ENCODE results near the gene MACROD2.

MACROD2 gene

GRCh38 chr20:15033891-15034290, 1038.6 kb downstream of the MACROD2 start:
- DNase-seq (ENCODE audit: low read depth, low spot score), result no peak

GRCh38 chr20:15036948-15037347, 1041.6 kb downstream of the MACROD2 start:
- no peak for DNase-seq (ENCODE audit: low read depth, low spot score)

DNA sequence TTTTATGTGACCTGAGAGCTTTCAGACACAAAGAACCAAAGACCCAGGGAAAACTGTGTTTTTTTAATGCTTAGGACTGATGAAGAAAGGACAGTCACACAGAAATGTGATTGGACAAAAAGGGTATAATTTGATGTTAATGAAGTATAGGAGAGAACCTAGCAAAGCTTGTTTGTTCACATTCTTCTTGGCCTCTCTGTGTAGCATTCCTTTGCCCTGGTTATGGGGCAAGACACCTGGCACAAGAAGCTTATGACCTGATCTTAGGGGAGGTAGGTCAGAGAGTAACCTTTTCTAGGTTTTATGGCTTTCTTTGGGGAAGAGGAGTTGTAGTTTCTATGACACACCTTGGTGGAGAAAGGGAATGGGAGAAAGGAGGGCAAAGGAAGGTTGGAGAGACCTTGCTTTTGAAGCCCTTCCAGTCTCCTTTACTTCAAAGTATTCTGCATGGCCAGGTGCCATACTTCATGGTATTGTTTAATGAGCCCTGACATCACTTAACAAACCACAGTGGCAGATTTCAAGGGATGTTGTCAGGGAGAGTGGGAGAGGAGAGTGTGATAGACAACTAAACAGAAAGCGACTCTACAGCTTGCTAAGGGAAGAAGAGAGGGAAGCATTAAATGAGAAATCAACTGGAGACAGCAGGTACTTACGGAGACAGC, 1043.9 kb downstream of the MACROD2 start:
- no peak for DNase-seq (ENCODE audit: low read depth, low spot score)

- DNase-seq (ENCODE audit: low read depth, low spot score), result no peak
Measured at GRCh38 chr20:15042723-15043122, 1047.4 kb downstream of the MACROD2 start.

DNA sequence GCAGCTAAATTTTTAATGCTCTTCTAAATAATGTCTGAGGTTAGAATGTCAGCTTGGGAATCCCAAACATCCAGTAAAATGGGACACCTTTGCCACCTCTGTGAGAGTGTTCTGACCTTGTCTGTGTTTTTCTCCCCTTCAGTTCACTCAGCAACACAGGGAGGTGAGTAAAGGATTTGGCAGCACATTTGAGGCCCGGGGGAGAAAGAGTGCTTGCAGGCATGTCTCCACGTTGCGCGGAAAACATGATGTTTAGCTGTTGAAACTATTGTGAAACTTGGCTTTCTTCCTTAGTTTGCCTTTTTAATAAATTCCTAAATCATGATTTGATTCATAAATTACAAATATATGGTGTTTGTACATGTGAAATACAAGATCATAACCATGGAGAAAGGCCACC, 1049.9 kb downstream of the MACROD2 start:
- DNase-seq (ENCODE audit: low read depth, low spot score), result no peak

GRCh38 chr20:15047042-15047441, 1051.7 kb downstream of the MACROD2 start:
- no peak for DNase-seq (ENCODE audit: low read depth, low spot score)

DNA sequence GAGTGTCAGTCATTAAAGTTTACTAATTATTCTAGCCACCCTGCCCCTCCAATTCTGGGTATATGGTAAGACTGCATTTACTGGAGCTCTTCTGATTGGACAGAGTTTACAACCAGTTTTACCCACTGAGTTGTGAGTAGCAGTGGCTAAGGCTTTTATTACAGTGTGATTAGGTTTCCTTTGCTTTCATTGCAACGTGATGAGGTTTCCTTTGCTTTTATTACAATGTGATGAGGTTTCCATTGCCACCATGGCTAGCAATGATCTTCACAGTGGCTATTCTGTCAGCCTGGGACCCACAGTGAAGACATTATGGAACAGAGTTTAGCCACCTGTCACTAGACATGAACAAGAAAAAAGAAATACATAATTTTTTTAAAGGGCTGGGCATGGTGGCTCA, 1052.3 kb downstream of the MACROD2 start:
- DNase-seq (ENCODE audit: low read depth, low spot score), result no peak

DNA sequence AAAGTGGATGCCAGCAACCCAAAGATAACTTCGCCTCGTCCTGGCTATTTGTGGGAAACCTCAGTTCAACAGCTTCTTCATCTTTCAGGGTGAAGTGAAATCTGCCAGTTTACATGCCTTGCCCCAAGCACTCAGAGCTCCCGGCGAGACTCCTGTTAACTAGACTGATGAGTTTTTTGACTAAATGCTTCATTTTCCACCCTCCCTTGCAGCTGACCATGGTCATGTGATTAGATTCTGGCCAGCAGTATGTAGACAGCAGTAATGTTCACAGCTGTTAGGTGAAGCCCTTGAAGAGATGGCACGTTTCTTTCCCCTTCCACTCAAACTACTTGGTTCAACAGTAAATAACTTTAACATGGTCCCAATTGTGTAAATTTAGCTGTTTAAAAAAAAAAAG, 1060.9 kb downstream of the MACROD2 start:
- DNase-seq (ENCODE audit: low read depth, low spot score), result no peak

- DNase-seq (ENCODE audit: low read depth, low spot score), result no peak
Measured at GRCh38 chr20:15058841-15059240, 1063.5 kb downstream of the MACROD2 start.

DNA sequence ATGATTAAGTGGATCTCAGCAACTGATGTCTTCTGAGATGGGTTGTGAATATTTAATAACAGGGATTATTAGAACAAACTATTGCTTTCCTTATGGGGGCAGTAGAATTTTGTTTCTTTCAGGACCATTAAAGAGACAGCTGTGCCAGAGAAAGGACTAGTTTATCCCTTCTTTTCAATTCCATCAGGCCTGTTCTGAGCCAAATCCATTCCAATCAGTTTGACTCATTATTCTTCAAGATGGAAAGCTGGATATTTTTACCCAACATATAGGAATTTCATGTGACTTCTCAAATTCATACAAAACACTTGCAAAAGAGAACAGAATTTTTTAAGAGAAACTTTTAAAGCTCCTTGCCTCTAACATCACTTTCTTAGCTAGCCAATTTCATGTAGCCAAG, 1064.1 kb downstream of the MACROD2 start:
- DNase-seq (ENCODE audit: low read depth, low spot score), result no peak

- DNase-seq (ENCODE audit: low read depth, low spot score), result no peak
Measured at GRCh38 chr20:15060265-15061060, 1065.1 kb downstream of the MACROD2 start.

DNA sequence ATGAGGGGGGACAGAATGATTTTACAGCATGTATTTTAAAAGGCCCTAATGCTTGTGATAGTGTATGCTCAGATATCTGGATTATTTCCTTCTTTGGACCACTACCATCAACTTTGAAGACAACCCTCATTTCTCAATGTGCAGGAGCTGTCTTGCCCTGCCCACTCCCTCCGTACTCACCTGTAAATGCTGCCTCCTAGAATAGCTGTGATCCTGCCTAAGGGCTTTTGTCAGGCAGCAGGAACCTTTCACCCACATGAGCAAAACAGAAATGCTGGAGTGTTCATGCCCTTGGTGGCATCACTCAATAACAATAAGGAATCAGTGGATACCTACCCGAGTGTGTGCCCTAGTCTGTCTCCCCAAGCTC, 1065.7 kb downstream of the MACROD2 start:
- no peak for DNase-seq (ENCODE audit: low read depth, low spot score)

DNA sequence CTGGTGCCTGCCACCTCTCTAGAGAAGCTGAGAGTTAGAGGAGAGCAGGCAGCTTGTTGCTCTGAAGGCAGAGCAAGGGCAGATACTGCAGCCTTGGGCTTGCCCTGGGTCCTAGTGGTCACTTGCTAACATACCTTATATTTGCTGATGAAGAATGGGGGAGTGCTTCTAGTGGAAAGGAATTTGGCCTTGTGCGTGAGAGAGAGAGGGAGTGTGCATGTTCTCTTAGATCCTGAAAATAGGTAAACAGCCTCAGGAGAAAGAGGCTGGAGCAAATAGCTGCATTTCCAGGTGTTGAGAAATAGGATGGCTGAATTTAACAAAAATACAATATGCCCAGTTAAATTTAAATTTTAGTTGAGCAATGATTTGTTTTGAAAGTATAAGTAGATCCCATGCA, 1066.6 kb downstream of the MACROD2 start:
- DNase-seq (ENCODE audit: low read depth, low spot score), result no peak

DNA sequence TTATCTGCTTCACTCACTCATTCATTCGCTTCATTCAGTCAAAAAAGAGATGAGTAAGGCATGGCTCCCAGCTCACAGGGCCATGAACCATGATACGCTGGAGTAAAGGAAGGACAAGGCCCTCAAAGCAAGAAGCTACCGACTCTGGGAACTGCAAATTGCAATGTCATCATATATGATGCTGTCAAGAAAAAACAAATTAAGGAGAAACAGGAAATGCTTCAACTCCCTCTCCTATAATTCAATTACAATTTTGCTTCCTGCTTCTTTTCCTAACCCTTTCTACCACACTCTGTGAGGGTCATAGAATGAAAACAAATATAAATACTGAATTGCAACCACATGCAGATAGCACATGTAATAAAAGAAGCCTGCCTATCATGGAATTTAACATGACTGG, 1067.8 kb downstream of the MACROD2 start:
- no peak for DNase-seq (ENCODE audit: low read depth, low spot score)

- DNase-seq (ENCODE audit: low read depth, low spot score), result no peak
Measured at GRCh38 chr20:15064741-15065140, 1069.4 kb downstream of the MACROD2 start.

DNA sequence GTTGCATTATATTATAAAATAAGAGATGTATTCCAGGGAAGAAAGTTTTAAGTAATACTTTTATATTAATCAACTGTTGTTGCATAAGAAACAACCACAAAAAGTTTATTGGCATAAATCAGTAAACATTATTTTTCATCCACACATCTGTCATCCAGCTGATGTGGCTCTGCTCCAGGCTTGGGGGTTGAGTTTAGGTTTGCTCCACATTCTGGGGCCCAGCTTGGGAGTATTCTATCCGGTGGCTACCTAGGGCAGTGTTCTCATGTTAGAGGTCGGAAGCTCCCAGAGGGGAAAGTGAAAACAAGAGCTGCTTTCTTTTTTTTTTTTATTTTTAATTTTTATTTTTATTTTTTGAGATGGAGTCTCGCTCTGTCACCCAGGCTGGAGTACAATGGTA, 1070.5 kb downstream of the MACROD2 start:
- no peak for DNase-seq (ENCODE audit: low read depth, low spot score)

GRCh38 chr20:15068486-15068885, 1073.2 kb downstream of the MACROD2 start:
- DNase-seq (ENCODE audit: low read depth, low spot score), result no peak

DNA sequence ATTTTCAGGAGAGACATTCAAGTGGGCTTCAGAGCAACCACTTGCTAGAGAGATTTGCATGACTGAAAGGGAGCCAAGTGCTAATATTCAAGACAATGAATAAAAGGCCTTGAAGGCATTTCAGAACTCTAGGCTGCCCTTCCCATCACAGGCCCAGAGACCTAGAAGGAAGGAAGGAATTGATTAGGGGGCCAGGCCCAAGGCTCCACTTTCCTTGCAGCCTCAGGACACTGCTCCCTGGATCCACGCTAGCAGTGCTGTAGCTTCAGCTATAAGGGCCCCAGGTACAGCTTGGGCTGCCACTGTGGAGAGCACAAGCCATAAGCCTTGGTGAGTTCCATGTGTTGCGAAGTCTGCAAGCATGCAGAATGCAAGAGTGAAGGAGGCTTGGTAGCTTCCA, 1074.0 kb downstream of the MACROD2 start:
- no peak for DNase-seq (ENCODE audit: low read depth, low spot score)

DNA sequence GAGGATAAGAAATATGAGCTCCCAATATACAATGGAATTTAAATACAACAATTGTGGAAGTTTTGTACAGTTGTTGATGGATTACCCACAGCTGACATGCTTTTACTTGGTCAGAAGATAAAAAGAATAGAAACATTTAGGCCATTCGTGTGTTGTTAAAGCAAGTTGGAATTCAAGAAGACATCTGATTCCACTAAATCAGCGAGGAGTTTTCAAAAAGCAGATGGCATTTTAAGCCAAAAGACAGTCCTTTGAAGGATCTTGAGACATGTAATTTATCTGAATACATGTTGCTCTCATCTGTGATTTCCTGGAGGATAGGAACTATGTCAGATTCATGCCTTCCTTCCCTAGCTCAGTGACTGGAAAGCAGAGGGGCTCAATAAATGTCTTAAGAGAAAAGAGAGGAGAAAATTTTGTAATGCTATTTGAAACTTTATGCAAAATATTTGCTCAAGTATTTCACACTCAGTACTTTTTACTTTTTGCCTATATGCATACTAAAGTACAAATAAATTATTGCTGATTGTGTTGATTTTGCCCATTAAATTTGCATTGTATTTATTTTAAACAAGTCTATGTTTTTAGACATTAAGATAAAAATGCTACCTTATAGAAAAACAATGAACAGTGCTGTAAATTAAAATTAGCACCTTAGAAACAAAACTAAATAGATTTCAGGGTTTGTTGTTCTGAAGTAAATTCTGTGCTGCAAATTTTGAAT, 1075.9 kb downstream of the MACROD2 start:
- no peak for DNase-seq (ENCODE audit: low read depth, low spot score)

GRCh38 chr20:15072316-15072715, 1077.0 kb downstream of the MACROD2 start:
- no peak for DNase-seq (ENCODE audit: low read depth, low spot score)

GRCh38 chr20:15075586-15075985, 1080.3 kb downstream of the MACROD2 start:
- DNase-seq (ENCODE audit: low read depth, low spot score), result no peak

DNA sequence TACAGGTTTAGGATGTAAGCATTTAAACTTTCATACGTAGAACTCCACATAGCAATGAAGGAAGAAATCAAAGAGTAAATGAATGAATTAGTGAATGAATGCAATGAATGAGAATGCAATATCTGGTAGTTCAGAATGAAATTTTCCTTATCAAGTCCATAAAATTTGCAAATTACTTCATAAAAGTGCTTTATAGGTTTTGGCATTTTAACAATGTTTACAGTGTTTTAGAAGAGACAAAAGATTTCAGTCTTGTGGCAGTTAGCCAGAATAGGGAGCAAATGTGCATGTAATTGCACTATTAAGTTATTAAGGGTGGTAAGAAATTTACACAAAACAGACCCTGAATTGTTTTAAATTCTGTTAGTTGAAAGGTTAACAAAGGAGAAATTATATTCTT, 1081.5 kb downstream of the MACROD2 start:
- DNase-seq (ENCODE audit: low read depth, low spot score), result no peak
